GM12874 (cell line): ENCODE measurements around the gene CLEC4C.

Experiments
- TF ChIP-seq, protein P1 (sequence below): IDR thresholded peaks from 2 replicates; pipeline ENCODE4 v1.5.1; 2011; ENCODE audit warnings: low read depth, mild to moderate bottlenecking, control low read depth, low read length, moderate library complexity; ENCODE audit not compliant: insufficient read depth

CLEC4C gene

DNA sequence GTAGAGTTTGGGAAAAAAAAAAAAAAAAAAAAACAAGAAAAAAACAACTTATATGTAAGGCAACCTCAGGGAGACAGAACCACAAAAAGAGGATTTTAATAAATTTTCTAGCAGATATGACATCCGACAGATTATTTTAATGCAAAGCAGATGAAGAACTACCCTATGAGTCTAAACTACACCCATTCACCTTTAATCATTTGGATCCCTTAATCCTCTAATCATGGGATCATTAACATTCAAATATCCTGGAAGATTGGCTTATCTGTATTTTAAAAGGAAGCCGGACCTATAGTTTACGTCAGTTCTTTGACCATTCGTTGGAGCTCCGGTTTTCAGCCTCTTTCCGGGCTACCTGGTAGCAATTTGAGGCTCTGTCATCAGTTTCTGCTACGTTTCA is 36.0 kb downstream of the CLEC4C start, which contains the start of gene DPPA3:
Gene DPPA3 (plus strand): TSS at position 301 of the 400 bp plus-strand sequence. CDS start 138 bp downstream, outside the sequence.
- TF ChIP-seq, protein P1, sequence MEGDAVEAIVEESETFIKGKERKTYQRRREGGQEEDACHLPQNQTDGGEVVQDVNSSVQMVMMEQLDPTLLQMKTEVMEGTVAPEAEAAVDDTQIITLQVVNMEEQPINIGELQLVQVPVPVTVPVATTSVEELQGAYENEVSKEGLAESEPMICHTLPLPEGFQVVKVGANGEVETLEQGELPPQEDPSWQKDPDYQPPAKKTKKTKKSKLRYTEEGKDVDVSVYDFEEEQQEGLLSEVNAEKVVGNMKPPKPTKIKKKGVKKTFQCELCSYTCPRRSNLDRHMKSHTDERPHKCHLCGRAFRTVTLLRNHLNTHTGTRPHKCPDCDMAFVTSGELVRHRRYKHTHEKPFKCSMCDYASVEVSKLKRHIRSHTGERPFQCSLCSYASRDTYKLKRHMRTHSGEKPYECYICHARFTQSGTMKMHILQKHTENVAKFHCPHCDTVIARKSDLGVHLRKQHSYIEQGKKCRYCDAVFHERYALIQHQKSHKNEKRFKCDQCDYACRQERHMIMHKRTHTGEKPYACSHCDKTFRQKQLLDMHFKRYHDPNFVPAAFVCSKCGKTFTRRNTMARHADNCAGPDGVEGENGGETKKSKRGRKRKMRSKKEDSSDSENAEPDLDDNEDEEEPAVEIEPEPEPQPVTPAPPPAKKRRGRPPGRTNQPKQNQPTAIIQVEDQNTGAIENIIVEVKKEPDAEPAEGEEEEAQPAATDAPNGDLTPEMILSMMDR, result no peak

DNA sequence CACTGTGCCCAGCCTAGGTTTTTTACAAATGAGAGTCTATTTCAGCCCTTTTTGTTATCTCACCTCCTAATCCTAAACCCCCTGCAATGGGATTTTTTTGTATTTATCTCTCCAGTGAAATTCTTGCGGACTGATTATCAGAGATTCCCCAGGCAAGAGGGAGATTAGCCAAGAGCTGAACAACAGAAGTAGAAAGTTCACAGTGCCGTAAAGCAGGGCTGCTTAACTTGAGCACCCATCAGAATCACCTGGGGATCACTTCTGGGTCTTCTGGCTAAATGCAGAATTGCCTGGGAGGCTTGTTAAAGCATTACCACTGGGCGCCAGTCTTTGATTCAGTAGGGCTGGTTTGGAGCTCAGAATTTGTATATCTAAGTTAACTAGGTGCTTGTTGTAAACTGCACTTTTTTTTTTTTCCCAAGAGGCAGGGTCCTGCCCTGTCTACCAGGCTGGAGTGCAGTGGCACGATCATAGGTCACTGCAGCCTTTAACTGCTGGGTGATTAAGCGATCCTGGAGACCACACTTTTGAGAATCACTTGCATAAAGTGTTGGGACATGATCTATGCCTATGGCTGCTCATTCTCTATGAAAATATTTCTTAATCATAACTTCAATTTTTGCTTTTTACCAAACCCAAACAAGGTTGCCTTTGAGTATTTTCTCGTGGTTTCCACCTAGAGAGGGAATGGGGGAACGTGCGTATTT is 37.1 kb downstream of the CLEC4C start:
- TF ChIP-seq, protein P1, result no peak

DNA sequence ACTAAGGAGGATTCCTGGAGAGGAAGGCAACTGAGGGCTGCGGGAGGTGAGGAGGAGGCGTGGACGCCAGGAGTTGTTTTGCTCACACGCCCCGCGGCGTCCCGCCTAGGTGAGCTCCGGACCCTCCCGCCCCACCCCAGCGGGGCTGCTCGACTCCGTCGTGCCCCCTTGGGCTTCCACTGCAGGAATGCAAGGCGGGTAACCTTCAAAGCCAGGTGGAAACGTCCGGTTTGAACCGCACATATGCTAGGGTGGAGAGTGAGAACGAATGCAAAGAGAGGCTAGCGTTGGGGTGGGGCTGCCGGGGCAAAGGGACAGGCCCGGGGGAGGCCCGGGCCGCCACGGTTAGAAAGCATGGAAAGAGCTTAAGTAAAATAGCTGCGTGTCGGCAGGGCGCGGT is 41.3 kb downstream of the CLEC4C start:
- TF ChIP-seq, protein P1, result no peak

DNA sequence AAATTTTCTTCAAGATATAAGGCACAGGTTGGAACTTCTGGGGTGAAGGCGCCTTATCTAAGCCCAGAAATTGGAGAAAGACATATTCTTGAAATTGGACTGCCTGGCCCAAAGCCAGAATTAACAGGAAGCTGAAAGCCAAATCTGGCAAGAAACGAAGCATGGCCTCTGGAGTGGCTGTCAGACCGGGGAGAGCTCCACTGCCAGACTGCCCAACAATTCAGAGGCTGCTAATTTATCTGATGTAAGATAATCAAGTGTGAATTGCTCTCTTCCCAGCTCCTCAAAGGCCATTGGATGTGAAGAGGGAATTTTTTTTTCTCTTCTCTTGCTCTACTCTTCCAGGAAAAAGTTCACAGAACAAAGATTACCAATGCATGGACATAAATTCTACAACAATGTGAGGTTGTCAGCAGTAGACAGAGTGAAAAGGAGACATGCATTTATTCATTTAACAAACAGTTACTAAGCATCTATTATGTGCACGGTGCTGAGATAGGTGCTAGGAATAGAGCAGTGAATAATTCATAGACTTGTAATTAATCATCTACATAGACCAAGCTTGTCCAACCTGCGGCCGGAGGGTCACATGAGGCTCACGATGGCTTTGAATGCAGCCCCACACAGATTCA is 51.5 kb downstream of the CLEC4C start, which contains the start of gene GDF3:
Gene GDF3 (minus strand): TSS at position 210 of the 632 bp plus-strand sequence. CDS start 47 bp downstream, at position 163.
- TF ChIP-seq, protein P1, result no peak

DNA sequence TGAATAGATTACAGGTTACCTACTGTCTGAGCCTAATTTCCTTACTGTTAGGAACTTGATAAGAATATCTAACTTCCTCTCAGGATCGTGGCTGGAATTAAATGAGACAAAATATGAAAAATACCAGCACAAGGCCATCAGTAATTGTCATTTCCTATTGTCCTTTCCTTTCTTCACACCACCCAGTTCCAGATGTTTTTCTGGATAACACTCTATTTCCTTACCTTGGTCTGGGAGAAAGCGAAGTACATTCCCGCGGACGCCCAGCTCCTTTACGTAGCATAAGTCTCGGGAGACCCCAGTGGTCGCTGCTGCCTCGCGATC is 52.0 kb downstream of the CLEC4C start:
- TF ChIP-seq, protein P1, result no peak

DNA sequence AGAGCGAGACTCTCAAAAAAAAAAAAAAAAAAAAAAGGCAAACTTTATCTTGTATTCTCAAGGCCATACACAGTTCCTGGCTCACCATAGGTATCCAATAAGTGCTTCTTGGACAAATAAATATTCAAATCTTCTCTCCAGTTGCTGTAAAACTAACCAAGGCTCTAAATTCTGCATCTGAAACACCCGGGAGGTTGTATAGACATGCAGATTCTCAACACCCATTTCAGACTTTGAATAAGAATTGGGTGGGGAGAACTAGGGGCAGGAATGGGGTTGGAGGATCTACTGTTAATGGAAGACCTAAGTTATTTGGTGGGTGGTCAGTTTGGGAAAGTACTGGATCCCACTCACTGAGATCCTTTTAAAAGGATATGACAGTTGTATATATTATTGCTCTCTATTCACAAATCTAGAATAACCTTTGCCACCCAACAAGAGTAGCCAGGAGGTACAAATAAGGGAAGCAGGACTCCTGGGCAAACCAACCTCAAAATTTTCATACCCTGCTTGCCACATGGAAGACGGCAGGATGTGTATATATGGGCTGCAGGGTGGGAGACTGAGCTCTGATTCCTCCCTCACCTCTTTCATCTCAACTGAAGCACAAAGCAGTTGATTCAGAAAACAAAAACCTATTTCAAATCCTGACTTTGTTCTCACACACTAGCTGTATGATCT is 52.5 kb downstream of the CLEC4C start:
- TF ChIP-seq, protein P1, result no peak

DNA sequence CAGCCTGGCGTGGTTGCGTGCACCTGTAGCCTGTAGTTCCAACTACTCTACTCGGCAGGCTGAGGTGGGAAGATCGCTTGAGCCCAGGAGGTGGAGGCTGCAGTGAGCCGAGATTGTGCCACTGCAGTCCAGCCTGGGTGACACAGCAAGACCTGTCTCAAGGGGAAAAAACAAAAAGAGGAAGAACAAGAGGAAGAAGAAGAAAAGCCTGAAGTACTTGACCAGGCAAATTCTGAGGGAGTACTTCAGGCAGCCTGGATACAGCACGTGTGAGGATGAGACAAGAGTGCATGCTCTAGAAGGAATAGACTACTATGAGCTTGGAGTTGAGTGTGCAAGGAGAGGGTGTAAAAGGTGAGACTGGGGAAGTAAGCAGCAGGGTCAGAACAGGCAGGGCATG is 53.4 kb downstream of the CLEC4C start:
- TF ChIP-seq, protein P1, result no peak
